LNCAP (cell line): ENCODE measurements around the gene KIF4A.

ENCODE experiments used
- CTCF ChIP-seq: fragments of 450-650 bp; IDR thresholded peaks from 2 replicates; pipeline ENCODE4 v1.5.1; 2017; ENCODE audit warnings: mild to moderate bottlenecking

Gene KIF4A

GRCh38 chrX:70424801-70425200 lies 134.9 kb downstream of the KIF4A start:
- no peak for TF ChIP-seq CTCF

- TF ChIP-seq CTCF: no peak
These were observed 136.7 kb downstream of the KIF4A start for GRCh38 chrX:70426286-70427278.

GRCh38 chrX:70427365-70427764 lies 137.5 kb downstream of the KIF4A start:
- no peak for TF ChIP-seq CTCF

GRCh38 chrX:70429759-70430158 lies 139.9 kb downstream of the KIF4A start:
- TF ChIP-seq CTCF: no peak

DNA sequence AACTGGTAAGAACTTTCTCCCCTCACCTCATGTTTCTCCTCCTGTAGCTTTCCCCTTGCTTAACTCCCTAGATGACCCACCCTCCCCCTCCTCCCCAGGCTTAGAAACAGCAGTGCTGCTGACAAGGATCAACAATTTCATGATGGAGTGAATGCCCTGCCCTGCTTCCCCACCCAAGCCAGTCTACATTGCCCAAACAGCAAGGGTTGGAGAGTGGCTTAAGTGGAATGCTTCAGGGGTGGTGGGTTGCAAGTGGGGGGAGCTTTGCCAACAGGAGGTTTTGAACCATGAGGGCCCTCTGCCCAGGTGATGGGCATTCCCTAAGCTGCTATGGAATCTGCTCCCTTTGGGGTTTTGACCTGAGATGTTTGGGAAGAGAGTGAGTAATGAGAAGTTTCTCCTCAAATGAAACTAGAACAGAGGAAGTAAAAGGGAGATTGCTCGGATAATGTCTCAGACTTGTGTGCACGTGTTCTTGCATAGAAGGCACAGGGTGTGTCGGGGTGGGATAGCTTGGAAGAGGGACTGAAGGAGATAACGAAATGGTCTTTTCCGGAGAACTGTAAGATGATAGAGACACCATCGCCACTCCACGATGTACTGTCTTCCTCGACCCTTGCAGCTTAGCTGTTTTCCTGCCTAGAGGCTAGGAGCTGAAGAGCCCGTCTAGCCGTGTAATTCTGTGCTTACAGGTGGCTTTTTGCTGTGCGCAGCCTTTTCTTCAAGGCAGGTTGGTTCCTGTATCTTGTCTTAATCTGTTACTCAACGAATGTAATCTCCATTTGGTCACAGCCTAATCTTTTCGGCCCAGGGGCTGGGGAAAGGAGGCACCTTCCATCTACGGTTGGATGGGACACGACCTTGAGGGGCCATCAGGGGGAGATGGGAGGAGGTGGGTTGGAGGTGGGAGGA lies 143.3 kb downstream of the KIF4A start:
- TF ChIP-seq CTCF: no peak

- TF ChIP-seq CTCF: peak; percentile 59; the same call in 1 of the 2 replicates
These were observed 144.0 kb downstream of the KIF4A start for GRCh38 chrX:70433848-70434351.

- no peak for TF ChIP-seq CTCF
These were observed 144.5 kb downstream of the KIF4A start for GRCh38 chrX:70434352-70434866.
